HepG2 (cell line): ENCODE measurements around the gene USP7. TPM values are rescaled to one million over a fixed set of nuclear protein-coding genes. Genes with fewer than 3 reads are reported as not detected.

Experiments
- CBX2 ChIP-seq, 2 experiments: fragments of 200-600 bp in 1 of 2; sonication (generic); formaldehyde crosslinking in 1 of 2; IDR thresholded peaks; 2 replicates each; pipeline versions ENCODE4 v1.7.0 to v1.8.1; 2018 to 2022; ENCODE audit warnings: low read depth in 2 of 2, low read length in 1 of 2, mild to moderate bottlenecking in 1 of 2, missing genetic modification reagents in 1 of 2
- DDIT3 ChIP-seq: sonication (generic); formaldehyde crosslinking; IDR thresholded peaks from 2 replicates; pipeline ENCODE4 v1.4.0; 2020; ENCODE audit warnings: mild to moderate bottlenecking, missing genetic modification reagents
- KDM1A ChIP-seq: IDR thresholded peaks from 2 replicates; pipeline ENCODE4 v1.6.1; 2016; ENCODE audit warnings: missing compliant biosample characterization
- RBAK ChIP-seq: sonication (generic); formaldehyde crosslinking; IDR thresholded peaks from 2 replicates; pipeline ENCODE4 v1.5.1; 2020; ENCODE audit warnings: mild to moderate bottlenecking, missing genetic modification reagents
- THAP7 ChIP-seq: sonication (generic); formaldehyde crosslinking; IDR thresholded peaks from 2 replicates; pipeline ENCODE4 v1.8.1; 2023; ENCODE audit warnings: mild to moderate bottlenecking, missing genetic modification reagents
- ZNF33B ChIP-seq: sonication (generic); formaldehyde crosslinking; IDR thresholded peaks from 2 replicates; pipeline ENCODE4 v1.5.1; 2020; ENCODE audit warnings: mild to moderate bottlenecking, missing genetic modification reagents
- ZNF407 ChIP-seq: sonication (generic); formaldehyde crosslinking; IDR thresholded peaks from one replicate; pipeline ENCODE4 v1.5.1; 2020; ENCODE audit warnings: mild to moderate bottlenecking, missing genetic modification reagents; ENCODE audit errors: not compliant biosample characterization
- ZNF446 ChIP-seq: sonication (generic); formaldehyde crosslinking; IDR thresholded peaks from 2 replicates; pipeline ENCODE4 v1.5.0; 2020; ENCODE audit warnings: mild to moderate bottlenecking, missing genetic modification reagents
- polyA plus RNA-seq, 8 experiments: library from polyadenylated mRNA; depleted of rRNA in 3 of 8; stranded (reverse) in 7 of 8; unstranded in 1 of 8; fragments of >200 nt; fragmentation: Illumina TruSeq in 4 of 8; extraction: Trizol in 4 of 8; gene quantifications; 2 replicates each; pipeline versions ENCODE4 v1.2.1 to v1.2.3, GENCODE V29; 2011 to 2016; ENCODE audit warnings: low read depth in 4 of 8, missing spikeins in 1 of 8, mixed read lengths in 1 of 8; ENCODE audit not compliant: insufficient read depth in 1 of 8
- total RNA-seq, 5 experiments: library from RNA; depleted of rRNA; stranded (reverse); fragments of >200 nt; fragmentation: Illumina TruSeq; extraction: Trizol; gene quantifications; 2 replicates each; pipeline ENCODE4 v1.2.3, GENCODE V29; 2016; ENCODE audit warnings: low read depth in 1 of 5

Gene USP7
- total and polyA plus RNA-seq, 2 of the 13 experiments (the other 11 are each of a cell fraction or from before 2014, with no cell fraction given) = 52.5 to 173 TPM

- TF ChIP-seq ZNF407 (peak; percentile 2), RBAK (CRISPR knock-in tag) (no peak), DDIT3 (CRISPR knock-in tag) (no peak), THAP7 (CRISPR knock-in tag) (no peak), KDM1A (CRISPR knock-in tag) (no peak), CBX2 (IDR thresholded peaks at IDR 0.05; ENCODE audit: low read depth, low read length) (no peak), CBX2 (CRISPR knock-in tag; IDR thresholded peaks at IDR 0.05; ENCODE audit: low read depth) (0 out of 2 replicates have a peak, but pooled peaks have one; percentile 13), ZNF33B (0 out of 2 replicates have a peak, but pooled peaks have one; percentile 11), ZNF446 (CRISPR knock-in tag) (no peak)
- TF ChIP-seq, all 625 proteins: peak for 30
Observed at GRCh38 chr16:8880839-8881510, 82.7 kb downstream of the USP7 start (continued).
